Spleen (tissue), 7 donors: Measurements from ENCODE around the gene PGBD2.

ENCODE experiments used
- POLR2A ChIP-seq, 3 donors: fragments of 450-650 bp; IDR thresholded peaks; one replicate each; pipeline ENCODE4 v1.5.1; 2017; ENCODE audit warnings: antibody characterized with exemption in 3 of 3, mild to moderate bottlenecking in 1 of 3
- POLR2AphosphoS5 ChIP-seq, 3 donors: sonication (generic); formaldehyde crosslinking; IDR thresholded peaks; one replicate each; pipeline ENCODE4 v1.5.1; 2017; ENCODE audit warnings: antibody characterized with exemption in 3 of 3
- TF ChIP-seq, protein P1 (sequence below), 11 experiments: fragments of 200-600 bp in 7 of 11; fragments of 450-650 bp in 4 of 11; sonication (generic) in 4 of 11; IDR thresholded peaks in 8 of 11; conservative IDR thresholded peaks in 3 of 11; 1 replicate in 7 of 11; 2 replicates in 4 of 11; pipeline versions ENCODE4 v1.4.0 to v1.8.0; 2016 to 2021; ENCODE audit warnings: antibody characterized with exemption in 11 of 11, inconsistent platforms in 4 of 11, mild to moderate bottlenecking in 1 of 11
- donor health status: DM: no; HTN: no; CAD: no; lungs with moderate emphysema.
- donor health status: DM: no; HTN: no; CAD: no.
- donor health status: DM: no; HTN: no; CAD: no.

DNA sequence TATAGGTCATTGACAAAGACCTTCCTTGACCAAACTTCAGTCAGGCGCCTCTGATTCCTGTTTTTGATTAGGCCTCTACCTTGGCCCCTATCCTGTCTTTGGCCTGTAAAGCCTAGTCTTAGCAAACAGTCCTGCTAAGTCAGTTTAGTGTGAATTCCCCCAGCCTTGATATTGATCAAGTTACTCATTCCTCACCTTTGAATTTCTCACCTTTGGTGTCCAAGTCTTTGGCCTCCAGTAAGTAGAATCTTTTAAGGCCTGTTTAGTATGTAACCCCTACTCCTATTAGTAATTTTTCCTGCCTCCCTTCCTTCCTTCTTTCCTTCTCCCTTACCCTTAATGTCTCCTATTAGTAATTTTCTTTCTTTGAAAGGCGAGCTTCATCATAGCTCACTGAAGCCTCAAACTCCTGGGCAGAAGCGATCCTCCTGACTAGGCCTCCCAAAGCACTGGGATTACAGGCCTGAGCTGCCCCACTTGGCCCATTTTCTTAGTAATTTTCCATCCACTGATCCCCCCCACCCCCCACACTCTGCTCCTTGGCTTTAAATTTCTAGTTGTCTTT, 34.1 kb upstream of the PGBD2 start:
- no peak for TF ChIP-seq POLR2A (IDR thresholded peaks at IDR 0.05)
- TF ChIP-seq, protein P1, sequence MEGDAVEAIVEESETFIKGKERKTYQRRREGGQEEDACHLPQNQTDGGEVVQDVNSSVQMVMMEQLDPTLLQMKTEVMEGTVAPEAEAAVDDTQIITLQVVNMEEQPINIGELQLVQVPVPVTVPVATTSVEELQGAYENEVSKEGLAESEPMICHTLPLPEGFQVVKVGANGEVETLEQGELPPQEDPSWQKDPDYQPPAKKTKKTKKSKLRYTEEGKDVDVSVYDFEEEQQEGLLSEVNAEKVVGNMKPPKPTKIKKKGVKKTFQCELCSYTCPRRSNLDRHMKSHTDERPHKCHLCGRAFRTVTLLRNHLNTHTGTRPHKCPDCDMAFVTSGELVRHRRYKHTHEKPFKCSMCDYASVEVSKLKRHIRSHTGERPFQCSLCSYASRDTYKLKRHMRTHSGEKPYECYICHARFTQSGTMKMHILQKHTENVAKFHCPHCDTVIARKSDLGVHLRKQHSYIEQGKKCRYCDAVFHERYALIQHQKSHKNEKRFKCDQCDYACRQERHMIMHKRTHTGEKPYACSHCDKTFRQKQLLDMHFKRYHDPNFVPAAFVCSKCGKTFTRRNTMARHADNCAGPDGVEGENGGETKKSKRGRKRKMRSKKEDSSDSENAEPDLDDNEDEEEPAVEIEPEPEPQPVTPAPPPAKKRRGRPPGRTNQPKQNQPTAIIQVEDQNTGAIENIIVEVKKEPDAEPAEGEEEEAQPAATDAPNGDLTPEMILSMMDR (IDR thresholded peaks at IDR 0.05 in 8 of 11, conservative IDR thresholded peaks at IDR 0.05 in 3 of 11): no peak
- TF ChIP-seq POLR2AphosphoS5 (IDR thresholded peaks at IDR 0.05): no peak
